DOHH2 (cell line): ENCODE results near the gene DSG2.

Source experiments
- H3F3A ChIP-seq: fragments of 200-600 bp; sonication (generic), shearing (Covaris generic); 2 replicates; pipeline ENCODE4 v1.6.0; 2016; ENCODE audit warnings: antibody characterized with exemption, mild to moderate bottlenecking; ENCODE audit not compliant: control insufficient read depth, insufficient read depth
- H3K27ac ChIP-seq: fragments of 200-600 bp; sonication (generic); 2 replicates; pipeline ENCODE4 v1.5.1; 2014; ENCODE audit warnings: low read depth, mild to moderate bottlenecking, low read length, moderate library complexity
- H3K27me3 ChIP-seq: fragments of 200-600 bp; sonication (generic); 2 replicates; pipeline ENCODE4 v1.6.1; 2014; ENCODE audit warnings: mild to moderate bottlenecking, low read length, mixed read lengths; ENCODE audit not compliant: control insufficient read depth
- H3K36me3 ChIP-seq: fragments of 200-600 bp; sonication (generic); 2 replicates; pipeline ENCODE4 v1.6.1; 2014; ENCODE audit warnings: mild to moderate bottlenecking, low read length, moderate library complexity, mixed read lengths; ENCODE audit not compliant: control insufficient read depth
- H3K4me1 ChIP-seq: fragments of 200-600 bp; sonication (generic); 2 replicates; pipeline ENCODE4 v1.6.1; 2014; ENCODE audit warnings: mild to moderate bottlenecking, low read length, mixed read lengths; ENCODE audit not compliant: control insufficient read depth
- H3K4me2 ChIP-seq: fragments of 200-600 bp; sonication (generic); 2 replicates; pipeline ENCODE4 v1.6.0; 2014; ENCODE audit warnings: mild to moderate bottlenecking, low read length, moderate library complexity
- H3K4me3 ChIP-seq: fragments of 200-600 bp; sonication (generic); 2 replicates; pipeline ENCODE4 v1.5.1; 2014; ENCODE audit warnings: mild to moderate bottlenecking, low read length, mixed read lengths
- H3K79me2 ChIP-seq: fragments of 200-600 bp; sonication (generic); 2 replicates; pipeline ENCODE4 v1.6.1; 2014; ENCODE audit warnings: mild to moderate bottlenecking, low read length, mixed read lengths; ENCODE audit not compliant: control insufficient read depth
- H3K9me2 ChIP-seq: fragments of 200-600 bp; sonication (generic); replicated peaks from 2 replicates; pipeline ENCODE4 v1.6.1; 2014; ENCODE audit warnings: mild to moderate bottlenecking, low read length, mixed read lengths; ENCODE audit not compliant: control insufficient read depth
- H3K9me3 ChIP-seq: fragments of 200-600 bp; sonication (generic); 2 replicates; pipeline ENCODE4 v1.6.1; 2014; ENCODE audit warnings: antibody characterized with exemption, low read length, mixed read lengths; ENCODE audit not compliant: control insufficient read depth, insufficient read depth
- H4K20me1 ChIP-seq: fragments of 200-600 bp; sonication (generic); 2 replicates; pipeline ENCODE4 v1.6.0; 2014; ENCODE audit warnings: low read depth, mild to moderate bottlenecking, antibody characterized with exemption, low read length, moderate library complexity; ENCODE audit not compliant: control insufficient read depth, insufficient read depth
- EZH2phosphoT487 ChIP-seq: fragments of 200-600 bp; sonication (generic); IDR thresholded peaks from 2 replicates; pipeline ENCODE4 v1.6.1; 2017; ENCODE audit warnings: borderline replicate concordance, mild to moderate bottlenecking, antibody characterized with exemption, low read length, moderate library complexity, mixed read lengths
- TF ChIP-seq, protein P1 (sequence below): fragments of 200-600 bp; sonication (generic); IDR thresholded peaks from one replicate; pipeline ENCODE4 v1.5.1; 2014; ENCODE audit warnings: antibody characterized with exemption, mild to moderate bottlenecking, low read depth, low read length; ENCODE audit not compliant: poor library complexity, severe bottlenecking

Gene DSG2

DNA sequence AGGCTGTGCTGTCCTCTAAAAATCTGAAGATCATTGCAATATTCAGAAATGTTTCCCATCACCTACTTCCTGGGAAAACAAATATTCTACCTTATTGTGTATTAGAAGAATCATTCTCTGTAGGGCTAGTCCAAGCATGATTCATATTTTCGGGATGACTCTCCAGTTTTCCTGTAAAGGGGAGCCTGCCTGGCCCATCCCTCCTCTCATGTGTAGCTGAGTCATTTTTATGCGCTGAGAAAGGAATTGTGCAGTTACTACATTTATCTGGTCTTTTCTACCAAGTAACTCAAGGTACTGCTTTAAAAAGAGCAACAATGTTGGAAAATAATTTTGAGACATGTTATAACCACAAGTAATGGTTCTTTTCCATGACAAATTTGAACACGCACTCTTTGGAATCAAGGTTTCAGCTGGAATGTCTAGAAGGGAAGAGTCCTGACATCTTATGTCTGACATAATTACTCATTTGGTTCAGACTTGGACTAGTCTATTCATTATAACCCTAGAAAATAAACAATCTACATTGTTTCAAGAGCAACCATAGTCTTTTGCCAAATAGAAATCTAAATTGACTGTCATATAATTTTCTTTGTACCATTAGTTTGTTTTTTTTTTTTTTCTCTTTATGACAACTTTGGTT, 43.8 kb upstream of the DSG2 start:
- Histone ChIP-seq H3K4me1 (no peaks in the 10 kb centered on the region), H3K27me3 (0 out of 2 replicates have a peak, but pooled peaks cover 2% of the 10 kb centered on the region), H4K20me1 (no peaks in the 10 kb centered on the region), H3K4me2 (no peak overlapping the region), H3K9me2 (no peaks in the 10 kb centered on the region), H3K27ac (no peak overlapping the region), H3K4me3 (no peak overlapping the region), H3K36me3 (no peaks in the 10 kb centered on the region), H3F3A (no peaks in the 10 kb centered on the region), H3K9me3 (no peaks in the 10 kb centered on the region), H3K79me2 (no peaks in the 10 kb centered on the region)
- TF ChIP-seq, protein P1, sequence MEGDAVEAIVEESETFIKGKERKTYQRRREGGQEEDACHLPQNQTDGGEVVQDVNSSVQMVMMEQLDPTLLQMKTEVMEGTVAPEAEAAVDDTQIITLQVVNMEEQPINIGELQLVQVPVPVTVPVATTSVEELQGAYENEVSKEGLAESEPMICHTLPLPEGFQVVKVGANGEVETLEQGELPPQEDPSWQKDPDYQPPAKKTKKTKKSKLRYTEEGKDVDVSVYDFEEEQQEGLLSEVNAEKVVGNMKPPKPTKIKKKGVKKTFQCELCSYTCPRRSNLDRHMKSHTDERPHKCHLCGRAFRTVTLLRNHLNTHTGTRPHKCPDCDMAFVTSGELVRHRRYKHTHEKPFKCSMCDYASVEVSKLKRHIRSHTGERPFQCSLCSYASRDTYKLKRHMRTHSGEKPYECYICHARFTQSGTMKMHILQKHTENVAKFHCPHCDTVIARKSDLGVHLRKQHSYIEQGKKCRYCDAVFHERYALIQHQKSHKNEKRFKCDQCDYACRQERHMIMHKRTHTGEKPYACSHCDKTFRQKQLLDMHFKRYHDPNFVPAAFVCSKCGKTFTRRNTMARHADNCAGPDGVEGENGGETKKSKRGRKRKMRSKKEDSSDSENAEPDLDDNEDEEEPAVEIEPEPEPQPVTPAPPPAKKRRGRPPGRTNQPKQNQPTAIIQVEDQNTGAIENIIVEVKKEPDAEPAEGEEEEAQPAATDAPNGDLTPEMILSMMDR: no peak
- TF ChIP-seq EZH2phosphoT487: no peak

GRCh38 chr18:31469629-31470028, 28.3 kb upstream of the DSG2 start:
- no peak for TF ChIP-seq EZH2phosphoT487
- Histone ChIP-seq H3K27me3 (no peaks in the 10 kb centered on the region), H4K20me1 (no peaks in the 10 kb centered on the region), H3K4me2 (no peak overlapping the region), H3K9me3 (no peaks in the 10 kb centered on the region), H3K9me2 (no peaks in the 10 kb centered on the region), H3K4me1 (no peaks in the 10 kb centered on the region), H3K27ac (no peak overlapping the region), H3K79me2 (no peaks in the 10 kb centered on the region), H3F3A (no peaks in the 10 kb centered on the region), H3K4me3 (no peak overlapping the region), H3K36me3 (no peaks in the 10 kb centered on the region)

- no peaks in the 10 kb centered on the region for H3K9me2 ChIP-seq
- H4K20me1 ChIP-seq: no peaks in the 10 kb centered on the region
- no peak overlapping the region for H3K27ac ChIP-seq
- H3K4me1 ChIP-seq: no peaks in the 10 kb centered on the region
- H3K4me2 ChIP-seq: no peak overlapping the region
- H3F3A ChIP-seq: no peaks in the 10 kb centered on the region
- no peaks in the 10 kb centered on the region for H3K79me2 ChIP-seq
- H3K36me3 ChIP-seq: no peaks in the 10 kb centered on the region
- H3K4me3 ChIP-seq: no peak overlapping the region
- TF ChIP-seq EZH2phosphoT487: no peak
- TF ChIP-seq, protein P1: no peak
- H3K9me3 ChIP-seq: no peaks in the 10 kb centered on the region
- H3K27me3 ChIP-seq: no peaks in the 10 kb centered on the region
Measured at GRCh38 chr18:31478688-31479087, 19.3 kb upstream of the DSG2 start.

DNA sequence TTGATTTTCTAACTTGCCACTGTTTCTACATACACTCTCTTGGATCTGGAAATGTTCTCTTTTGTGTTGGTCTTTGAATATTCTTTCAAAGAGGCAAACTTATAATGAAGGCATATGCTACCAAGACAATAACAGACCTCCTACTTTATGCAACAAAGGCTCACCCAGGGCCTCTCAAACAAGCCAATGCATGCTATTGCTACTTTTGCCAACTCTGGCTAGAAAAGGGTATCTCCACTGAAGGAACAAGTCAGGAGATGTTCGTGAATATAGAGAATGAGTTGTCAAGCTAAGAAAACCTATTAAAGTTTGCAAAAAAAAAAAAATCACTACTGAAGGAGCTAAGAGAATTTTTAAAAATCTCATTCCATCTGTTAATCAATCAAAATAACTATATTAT, 15.9 kb upstream of the DSG2 start:
- H3K79me2 ChIP-seq: no peaks in the 10 kb centered on the region
- H3K9me3 ChIP-seq: no peaks in the 10 kb centered on the region
- H3K4me2 ChIP-seq: no peak overlapping the region
- no peaks in the 10 kb centered on the region for H3K27me3 ChIP-seq
- no peak overlapping the region for H3K4me3 ChIP-seq
- no peak overlapping the region for H3K27ac ChIP-seq
- no peaks in the 10 kb centered on the region for H3K36me3 ChIP-seq
- TF ChIP-seq EZH2phosphoT487: no peak
- TF ChIP-seq, protein P1: no peak
- H3K4me1 ChIP-seq: no peaks in the 10 kb centered on the region
- H4K20me1 ChIP-seq: no peaks in the 10 kb centered on the region
- no peaks in the 10 kb centered on the region for H3F3A ChIP-seq
- no peaks in the 10 kb centered on the region for H3K9me2 ChIP-seq
